Measurements from ENCODE around the gene CROCC. TPM values are rescaled to one million over a fixed set of nuclear protein-coding genes. Genes with fewer than 3 reads are reported as not detected.

CROCC gene
- total and polyA plus RNA-seq, 9 of the 15 experiments (the other 6 are each of a cell fraction or from before 2014, with no cell fraction given), result 0.17 to 15.4 (median 7.6) TPM

DNA sequence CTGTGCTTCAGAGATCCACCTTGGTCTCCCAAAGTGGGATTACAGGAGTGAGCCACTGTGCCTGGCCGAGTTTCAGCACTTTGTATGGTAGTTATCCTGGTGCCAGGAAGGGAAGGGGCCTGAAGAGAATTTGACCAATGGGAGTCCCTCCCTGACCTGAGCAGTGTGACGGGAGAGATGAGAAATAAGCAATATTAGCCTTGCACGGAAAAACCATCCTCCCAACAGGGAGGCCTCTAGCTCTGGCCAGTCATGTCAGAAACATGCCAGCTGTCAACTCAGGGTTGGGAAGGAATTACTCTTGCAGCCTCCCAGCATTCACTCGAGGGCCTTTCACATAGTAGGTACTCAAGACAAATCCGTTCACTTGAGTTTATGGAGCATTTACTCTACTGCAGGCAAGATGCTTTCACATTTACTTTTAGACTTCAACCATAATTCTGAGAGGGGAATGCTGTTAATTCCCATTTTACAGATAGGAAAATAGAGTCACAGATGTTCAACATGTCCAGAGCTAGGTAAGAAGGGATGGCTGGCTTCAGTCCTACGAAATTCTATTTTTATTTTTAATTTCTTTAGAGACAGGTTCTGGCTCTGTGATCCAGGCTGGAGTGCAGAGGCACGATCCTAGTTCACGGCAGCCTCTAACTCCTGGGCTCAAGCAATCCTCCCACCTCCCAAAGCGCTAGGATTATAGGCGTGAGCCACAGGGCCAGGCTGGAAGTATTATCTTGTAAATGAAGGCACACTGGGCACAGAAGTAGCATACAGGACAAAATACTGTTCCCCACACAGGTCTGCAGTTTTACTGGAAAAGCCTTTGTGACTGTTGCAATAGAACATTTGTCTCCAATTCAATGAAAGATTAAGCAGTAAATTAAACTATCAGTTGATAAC, 93.2 kb downstream of the CROCC start:
- no TSS peak for BruUV-seq (replicated peaks)
- Histone ChIP-seq H3K9me1 (ENCODE audit: control insufficient read depth, insufficient read depth, low read length) (no peaks in the 10 kb centered on the region), H3K4me3 (no peak overlapping the region), H3K4me1 (replicated peaks in 1 of 2; ENCODE audit: control insufficient read depth in 2 of 2, insufficient read depth in 2 of 2, low read length in 2 of 2) (peaks cover 27 to 32% of the 10 kb centered on the region in 2 experiments), H3K4me2 (ENCODE audit: insufficient read depth, low read length) (peak overlapping the region; percentile 23; the same call in 1 of the 2 replicates), H3K79me2 (ENCODE audit: control insufficient read depth, insufficient read depth, low read length) (no peaks in the 10 kb centered on the region; the same call in 2 of the 3 replicates), H3K27me3 (ENCODE audit: control insufficient read depth in 2 of 2, insufficient read depth in 2 of 2, low read length in 2 of 2) (no peaks in the 10 kb centered on the region), H3K36me3 (ENCODE audit: control insufficient read depth, insufficient read depth, low read length) (peaks cover 21% of the 10 kb centered on the region), H4K20me1 (replicated peaks; ENCODE audit: control insufficient read depth, insufficient read depth, low read length) (no peaks in the 10 kb centered on the region), H3K27ac (ENCODE audit: extremely low read depth, low read depth, low read length) (no peak overlapping the region), H3K9me3 (replicated peaks; ENCODE audit: control insufficient read depth, insufficient read depth, low read depth, low read length) (no peaks in the 10 kb centered on the region), H3K9ac (ENCODE audit: insufficient read depth in 1 of 2, low read depth in 2 of 2, low read length in 2 of 2) (no peak overlapping the region), H2AFZ (ENCODE audit: low read depth, low read length) (peak overlapping the region; percentile 23; the same call in 1 of the 2 replicates)
- in situ Hi-C loops (cut with MboI) (no loop called here), intact Hi-C loops (cut with micrococcal nuclease) (no loop called here)
- CTCF ChIA-PET (ENCODE audit: low intra/inter-chr PET ratio), result no interaction called here
- ATAC-seq, result no peak
- POLR2A ChIA-PET, result interaction anchor here (0.6 to 2.0 kb wide), 7 partner anchors 9 to 110 kb away, joined by 3 to 9 read pairs (median 4); no protein-coding TSS in a partner anchor
- FAIRE-seq, result no peak
- 38% methylated on average over 10 of the region's 10 CpGs for WGBS (ENCODE audit: insufficient coverage, low coverage, missing lambda C conversion rate)
- TF ChIP-seq RBM25 (IDR thresholded peaks at IDR 0.05; ENCODE audit: low read depth, low read length, severe bottlenecking), result peak; percentile 95
- TF ChIP-seq THRAP3 (IDR thresholded peaks at IDR 0.05; ENCODE audit: borderline replicate concordance), result no peak
- TF ChIP-seq HDAC2 (IDR thresholded peaks at IDR 0.05), result peak; percentile 64; the same call in 1 of the 2 replicates
- TF ChIP-seq ATF1 (CRISPR knock-in tag; IDR thresholded peaks at IDR 0.05), result no peak
- 0 out of 2 replicates have a peak, but pooled peaks have one; percentile 15 for TF ChIP-seq ATF1 (tag; IDR thresholded peaks at IDR 0.05)
- TF ChIP-seq RBM15 (IDR thresholded peaks at IDR 0.05; ENCODE audit: insufficient read depth, low read length), result no peak
- peak in 1 of 2 experiments; percentile 60; a peak in 1 of 4 replicates for TF ChIP-seq KDM1A (IDR thresholded peaks at IDR 0.05)
- TF ChIP-seq ZKSCAN1 (IDR thresholded peaks at IDR 0.05; ENCODE audit: low read depth, low read length), result 0 out of 2 replicates have a peak, but pooled peaks have one; percentile 58
- 0 out of 4 replicates have a peak, but pooled peaks of 1 of the 2 experiments have one; percentile 51 for TF ChIP-seq RCOR1 (IDR thresholded peaks at IDR 0.05; ENCODE audit: borderline replicate concordance in 1 of 2, low read depth in 2 of 2, low read length in 2 of 2)
- TF ChIP-seq, protein P1, sequence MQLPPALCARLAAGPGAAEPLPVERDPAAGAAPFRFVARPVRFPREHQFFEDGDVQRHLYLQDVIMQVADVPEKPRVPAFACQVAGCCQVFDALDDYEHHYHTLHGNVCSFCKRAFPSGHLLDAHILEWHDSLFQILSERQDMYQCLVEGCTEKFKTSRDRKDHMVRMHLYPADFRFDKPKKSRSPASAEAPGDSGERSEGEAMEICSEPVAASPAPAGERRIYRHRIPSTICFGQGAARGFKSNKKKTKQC (CRISPR knock-in tag; IDR thresholded peaks at IDR 0.05), result no peak
- no peak for TF ChIP-seq PCBP1 (IDR thresholded peaks at IDR 0.05; ENCODE audit: low read depth, low read length, poor library complexity, severe bottlenecking)
- peak; percentile 63 for TF ChIP-seq CHD4 (IDR thresholded peaks at IDR 0.05; ENCODE audit: insufficient read depth, insufficient replicate concordance, low read depth, low read length, poor library complexity, severe bottlenecking)
- TF ChIP-seq, protein P2, sequence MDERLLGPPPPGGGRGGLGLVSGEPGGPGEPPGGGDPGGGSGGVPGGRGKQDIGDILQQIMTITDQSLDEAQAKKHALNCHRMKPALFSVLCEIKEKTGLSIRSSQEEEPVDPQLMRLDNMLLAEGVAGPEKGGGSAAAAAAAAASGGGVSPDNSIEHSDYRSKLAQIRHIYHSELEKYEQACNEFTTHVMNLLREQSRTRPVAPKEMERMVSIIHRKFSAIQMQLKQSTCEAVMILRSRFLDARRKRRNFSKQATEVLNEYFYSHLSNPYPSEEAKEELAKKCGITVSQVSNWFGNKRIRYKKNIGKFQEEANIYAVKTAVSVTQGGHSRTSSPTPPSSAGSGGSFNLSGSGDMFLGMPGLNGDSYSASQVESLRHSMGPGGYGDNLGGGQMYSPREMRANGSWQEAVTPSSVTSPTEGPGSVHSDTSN (CRISPR knock-in tag; IDR thresholded peaks at IDR 0.05; ENCODE audit: low read depth), result no peak
- TF ChIP-seq, protein P2 (tag; conservative IDR thresholded peaks at IDR 0.05; ENCODE audit: low read depth), result no peak
- TF ChIP-seq RAD21 (CRISPR knock-in tag; conservative IDR thresholded peaks at IDR 0.05 in 1 of 2, IDR thresholded peaks at IDR 0.05 in 1 of 2), result no peak
- TF ChIP-seq ADNP (tag; IDR thresholded peaks at IDR 0.05), result peak; percentile 88
- TF ChIP-seq SMAD2 (IDR thresholded peaks at IDR 0.05; ENCODE audit: low read depth, low read length), result no peak
- peak; percentile 87 for TF ChIP-seq BCOR (IDR thresholded peaks at IDR 0.05)
- peak; percentile 24; the same call in 1 of the 2 replicates for TF ChIP-seq SMARCA5 (IDR thresholded peaks at IDR 0.05)
- no peak for DNase-seq (ENCODE audit: extremely low read depth in 1 of 4, low spot score in 3 of 4)
